Measurements from ENCODE around the gene PTH1R. TPM values are rescaled to one million over a fixed set of nuclear protein-coding genes. Genes with fewer than 3 reads are reported as not detected.

The PTH1R gene
- polyA plus RNA-seq, 1 experiment = 2.1 TPM

GRCh38 chr3:46934498-46935167 lies 57.1 kb downstream of the PTH1R start:
- CTCF ChIA-PET = interaction anchor here (0.6 to 4.9 kb wide), 7 partner anchors 11 to 376 kb away, joined by 3 to 47 read pairs (median 3); no protein-coding TSS in a partner anchor
- peaks cover 6% of the 10 kb centered on the region; the same call in 1 of the 2 replicates for H3K36me3 ChIP-seq (ENCODE audit: control insufficient read depth, insufficient read depth, low read length)
- no peak for TF ChIP-seq CTCF (IDR thresholded peaks at IDR 0.05; ENCODE audit: insufficient read depth, low read depth, low read length)
- H3K4me3 ChIP-seq (ENCODE audit: low read depth, low read length) = no peak overlapping the region
- POLR2A ChIA-PET = no interaction called here
- no peaks in the 10 kb centered on the region for H3K27me3 ChIP-seq (ENCODE audit: control insufficient read depth, insufficient read depth, low read length)
- no peak for DNase-seq (ENCODE audit: low read depth)

- DNase-seq (ENCODE audit: low read depth) = peak; percentile 75
- ChIA-PET POLR2A (interaction anchor here (0.6 to 0.8 kb wide), 3 partner anchors 32 to 97 kb away, joined by 3 to 5 read pairs (median 3); no protein-coding TSS in a partner anchor), CTCF (interaction anchor here (0.6 to 4.9 kb wide), 17 partner anchors 9 to 377 kb away, joined by 3 to 47 read pairs (median 4); partner anchors contain the start of gene CCDC12)
- TF ChIP-seq CTCF (IDR thresholded peaks at IDR 0.05; ENCODE audit: insufficient read depth, low read depth, low read length) = peak; percentile 94
- Histone ChIP-seq H3K36me3 (ENCODE audit: control insufficient read depth, insufficient read depth, low read length) (peaks cover 7% of the 10 kb centered on the region), H3K27me3 (ENCODE audit: control insufficient read depth, insufficient read depth, low read length) (no peaks in the 10 kb centered on the region), H3K4me3 (ENCODE audit: low read depth, low read length) (no peak overlapping the region)
Measured at GRCh38 chr3:46935168-46935858, 57.8 kb downstream of the PTH1R start.

DNA sequence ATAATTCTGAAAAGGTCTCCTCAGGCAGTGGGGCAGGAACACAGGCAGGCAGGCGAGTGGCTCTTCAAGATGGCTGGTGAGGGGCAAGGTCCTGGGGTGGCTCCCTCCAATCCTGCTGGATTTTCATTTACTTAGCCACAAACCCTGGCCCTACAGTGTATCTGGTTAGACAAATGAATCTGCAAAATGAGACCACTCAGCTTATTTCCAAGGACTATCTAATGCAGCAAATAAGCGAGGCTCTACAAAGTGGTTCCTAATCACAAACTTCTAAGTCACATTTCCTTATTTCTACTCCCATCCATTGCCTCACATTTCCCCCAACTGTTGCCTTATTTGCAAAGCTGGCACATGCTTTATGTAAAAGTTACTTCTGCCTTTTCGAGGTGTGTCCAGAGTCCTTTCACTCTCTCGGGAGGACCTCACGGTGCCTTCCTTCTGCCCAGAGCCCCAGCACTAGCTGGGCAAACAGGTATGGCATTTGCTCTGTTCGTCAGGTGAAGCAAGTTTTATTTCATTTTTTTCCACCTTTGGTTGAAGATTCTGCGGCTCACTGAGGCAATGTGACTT lies 58.6 kb downstream of the PTH1R start:
- no peak for TF ChIP-seq CTCF (IDR thresholded peaks at IDR 0.05; ENCODE audit: insufficient read depth, low read depth, low read length)
- CTCF ChIA-PET = interaction anchor here (0.8 to 4.9 kb wide), 16 partner anchors 8 to 445 kb away, joined by 3 to 47 read pairs (median 4); partner anchors contain the start of genes CCDC12 and PTPN23
- H3K36me3 ChIP-seq (ENCODE audit: control insufficient read depth, insufficient read depth, low read length) = peaks cover 13% of the 10 kb centered on the region
- no peak overlapping the region for H3K4me3 ChIP-seq (ENCODE audit: low read depth, low read length)
- DNase-seq (ENCODE audit: low read depth) = no peak
- POLR2A ChIA-PET = interaction anchor here (0.6 to 0.8 kb wide), 3 partner anchors 31 to 96 kb away, joined by 3 to 5 read pairs (median 3); no protein-coding TSS in a partner anchor
- H3K27me3 ChIP-seq (ENCODE audit: control insufficient read depth, insufficient read depth, low read length) = no peaks in the 10 kb centered on the region

DNA sequence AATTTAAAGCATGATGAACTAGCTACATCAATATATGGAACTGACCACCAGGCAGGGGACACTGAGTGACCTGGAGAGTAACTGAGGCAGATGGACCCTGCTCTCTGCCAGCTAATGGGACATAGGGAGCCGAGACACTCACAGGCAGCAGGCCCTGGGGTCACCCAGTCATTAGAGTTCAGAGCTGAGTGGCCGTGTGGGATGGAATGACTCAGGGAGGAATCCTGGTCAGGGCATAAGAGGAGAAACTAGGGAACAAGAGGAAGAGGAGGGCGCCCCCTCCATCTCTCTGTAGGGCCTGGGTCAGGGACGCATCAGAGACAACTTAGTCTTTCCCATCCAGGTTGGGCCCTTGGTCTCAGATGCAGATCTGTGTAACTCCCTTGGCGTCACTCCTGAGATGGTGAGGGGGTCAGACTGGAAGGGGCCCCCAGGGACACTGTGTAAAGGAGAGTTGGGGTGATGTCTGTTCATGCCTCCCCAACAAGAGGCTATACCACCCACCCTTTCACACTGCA lies 59.3 kb downstream of the PTH1R start:
- no peak for TF ChIP-seq CTCF (IDR thresholded peaks at IDR 0.05; ENCODE audit: insufficient read depth, low read depth, low read length)
- no peak overlapping the region for H3K4me3 ChIP-seq (ENCODE audit: low read depth, low read length)
- no peak for DNase-seq (ENCODE audit: low read depth)
- ChIA-PET CTCF (interaction anchor here (0.6 to 4.9 kb wide), 7 partner anchors 14 to 451 kb away, joined by 3 to 47 read pairs (median 5); partner anchors contain the start of genes CCDC12 and PTPN23), POLR2A (interaction anchor here (0.5 kb wide), 1 partner anchor 40 kb away, joined by 3 read pairs; no protein-coding TSS in a partner anchor)
- H3K36me3 ChIP-seq (ENCODE audit: control insufficient read depth, insufficient read depth, low read length) = peaks cover 13% of the 10 kb centered on the region
- H3K27me3 ChIP-seq (ENCODE audit: control insufficient read depth, insufficient read depth, low read length) = no peaks in the 10 kb centered on the region
